HepG2 (cell line): ENCODE measurements around the gene ARAP3. TPM values are rescaled to one million over a fixed set of nuclear protein-coding genes. Genes with fewer than 3 reads are reported as not detected.

ENCODE experiments used
- ATAC-seq: fragments of 200-7000 bp; cut with Tn5 transposase; 3 replicates; pipeline ENCODE4 v1.9.1; 2020; ENCODE audit warnings: mild to moderate bottlenecking, moderate library complexity
- BruUV-seq: library from RNA; stranded (reverse); fragments of 400-500 nt; replicated peaks from 2 replicates; lab custom pipeline; 2021; lab: Mats Ljungman, UMichigan
- CTCF ChIA-PET: fragments of 300-600 bp; formaldehyde crosslinking; extraction: SDS; loops from one replicate; lab custom pipeline; 2021; ENCODE audit warnings: low total read pairs, inconsistent platforms, low intra/inter-chr PET ratio; lab: Yijun Ruan, JAX
- POLR2A ChIA-PET: fragments of 350-600 bp; sonication (Branson Sonifier 250); formaldehyde crosslinking; loops from one replicate; lab custom pipeline; 2020; ENCODE audit warnings: antibody characterized with exemption, inconsistent platforms; lab: Yijun Ruan, JAX
- DNase-seq: peaks from one replicate; pipeline ENCODE4 v3.0.0-alpha.2; 2015; ENCODE audit warnings: low spot score
- FAIRE-seq: peaks from 3 replicates; lab custom pipeline; 2011; peaks lifted over from hg19 to GRCh38; lab: Jason Lieb, UNC
- H2AFZ ChIP-seq: one replicate; pipeline ENCODE4 v1.6.1; 2011; ENCODE audit warnings: low read length, inconsistent platforms
- H3K27ac ChIP-seq: fragments of 300-600 bp; 3 replicates; pipeline ENCODE4 v1.8.0; 2011; ENCODE audit warnings: mixed run types, mild to moderate bottlenecking, mixed read lengths, low read length, inconsistent platforms; ENCODE audit not compliant: insufficient read depth; ENCODE audit errors: extremely low read length
- H3K27me3 ChIP-seq, 2 experiments: fragments of 200-600 bp in 1 of 2; 2 replicates in 1 of 2; 3 replicates in 1 of 2; pipeline versions ENCODE4 v1.6.0 to v1.8.0; 2011; ENCODE audit warnings: low read length in 2 of 2, mild to moderate bottlenecking in 2 of 2, moderate library complexity in 2 of 2, inconsistent platforms in 1 of 2; ENCODE audit not compliant: insufficient read depth in 2 of 2, control insufficient read depth in 1 of 2
- H3K36me3 ChIP-seq, 2 experiments: fragments of 200-600 bp in 1 of 2; replicated peaks in 1 of 2; 2 replicates in 1 of 2; 3 replicates in 1 of 2; pipeline versions ENCODE4 v1.5.1 to v1.8.0; 2011; ENCODE audit warnings: low read length in 2 of 2, inconsistent platforms in 1 of 2; ENCODE audit not compliant: insufficient read depth in 2 of 2, control insufficient read depth in 1 of 2
- H3K4me1 ChIP-seq: 2 replicates; pipeline ENCODE4 v1.5.1; 2012; ENCODE audit warnings: low read length, inconsistent platforms; ENCODE audit not compliant: insufficient read depth
- H3K4me2 ChIP-seq: 2 replicates; pipeline ENCODE4 v1.6.0; 2011; ENCODE audit warnings: low read depth, low read length, inconsistent platforms
- H3K4me3 ChIP-seq, 3 experiments: fragments of 200-600 bp in 1 of 3; sonication (generic), shearing (Covaris generic) in 1 of 3; replicated peaks in 1 of 3; 2 replicates each; pipeline ENCODE4 v1.5.1; 2011 to 2016; ENCODE audit warnings: low read length in 3 of 3, inconsistent platforms in 2 of 3, low read depth in 2 of 3, mild to moderate bottlenecking in 2 of 3, control low read depth in 1 of 3, mixed read lengths in 1 of 3; ENCODE audit not compliant: insufficient read depth in 1 of 3
- H3K79me2 ChIP-seq: one replicate; pipeline ENCODE4 v1.6.1; 2011; ENCODE audit warnings: low read length, inconsistent platforms; ENCODE audit not compliant: insufficient read depth
- H3K9ac ChIP-seq: 2 replicates; pipeline ENCODE4 v1.6.0; 2011; ENCODE audit warnings: mild to moderate bottlenecking, low read depth, low read length, inconsistent platforms; ENCODE audit not compliant: insufficient read depth
- H3K9me3 ChIP-seq: 2 replicates; pipeline ENCODE4 v1.5.1; 2012; ENCODE audit warnings: mild to moderate bottlenecking, low read length
- H4K20me1 ChIP-seq: 2 replicates; pipeline ENCODE4 v1.6.0; 2011; ENCODE audit warnings: inconsistent platforms, mild to moderate bottlenecking, low read length, moderate library complexity; ENCODE audit not compliant: insufficient read depth
- FOXP1 ChIP-seq, 2 experiments: fragments of 450-650 bp in 1 of 2; IDR thresholded peaks; 2 replicates each; pipeline ENCODE4 v1.6.1; 2017 to 2018; ENCODE audit warnings: antibody characterized with exemption in 1 of 2
- GATAD2A ChIP-seq: IDR thresholded peaks from 2 replicates; pipeline ENCODE4 v1.6.1; 2016
- HHEX ChIP-seq: IDR thresholded peaks from 2 replicates; pipeline ENCODE4 v1.6.1; 2016; ENCODE audit warnings: control low read depth
- KDM3A ChIP-seq: IDR thresholded peaks from 2 replicates; pipeline ENCODE4 v1.6.1; 2018; ENCODE audit warnings: low read depth, missing compliant biosample characterization
- KLF12 ChIP-seq: sonication (generic); formaldehyde crosslinking; IDR thresholded peaks from 2 replicates; pipeline ENCODE4 v1.4.0; 2020; ENCODE audit warnings: missing genetic modification reagents, borderline replicate concordance
- SAP130 ChIP-seq: IDR thresholded peaks from 2 replicates; pipeline ENCODE4 v1.6.1; 2016; ENCODE audit warnings: low read depth
- TEAD3 ChIP-seq: optimal IDR thresholded peaks from 2 replicates; pipeline ENCODE3; 2016; ENCODE audit warnings: borderline replicate concordance
- ZNF136 ChIP-seq: sonication (generic); formaldehyde crosslinking; IDR thresholded peaks from 2 replicates; pipeline ENCODE4 v1.8.1; 2022; ENCODE audit warnings: low read depth, mild to moderate bottlenecking, moderate library complexity, missing genetic modification reagents
- ZNF20 ChIP-seq: sonication (generic); formaldehyde crosslinking; IDR thresholded peaks from 2 replicates; pipeline ENCODE4 v1.4.0; 2020; ENCODE audit warnings: mild to moderate bottlenecking, moderate library complexity, missing genetic modification reagents
- ZNF468 ChIP-seq: sonication (generic); formaldehyde crosslinking; IDR thresholded peaks from 2 replicates; pipeline ENCODE4 v1.8.0; 2022; ENCODE audit warnings: mild to moderate bottlenecking, moderate library complexity, missing genetic modification reagents
- WGBS: methylation state at CpG from one replicate; pipeline ENCODE4 v1.1.6; 2017; ENCODE audit warnings: low lambda C conversion rate; 5-methylcytosine and 5-hydroxymethylcytosine counted together
- in situ Hi-C: cut with HindIII; loops from 2 replicates; pipeline ENCODE4 v1.10.0; 2017; ENCODE audit warnings: low pct_unique_long_range_greater_than_20kb; ENCODE audit not compliant: extremely low pct_ligation_motif_present
- intact Hi-C: fragments of 100-400 bp; cut with micrococcal nuclease; formaldehyde crosslinking; loops from one replicate; pipeline ENCODE4 v1.10.0; 2022; ENCODE audit not compliant: unreplicated experiment
- polyA plus RNA-seq, 8 experiments: library from polyadenylated mRNA; depleted of rRNA in 3 of 8; stranded (reverse) in 7 of 8; unstranded in 1 of 8; fragments of >200 nt; fragmentation: Illumina TruSeq in 4 of 8; extraction: Trizol in 4 of 8; gene quantifications; 2 replicates each; pipeline versions ENCODE4 v1.2.1 to v1.2.3, GENCODE V29; 2011 to 2016; ENCODE audit warnings: low read depth in 4 of 8, missing spikeins in 1 of 8, mixed read lengths in 1 of 8; ENCODE audit not compliant: insufficient read depth in 1 of 8
- total RNA-seq, 5 experiments: library from RNA; depleted of rRNA; stranded (reverse); fragments of >200 nt; fragmentation: Illumina TruSeq; extraction: Trizol; gene quantifications; 2 replicates each; pipeline ENCODE4 v1.2.3, GENCODE V29; 2016; ENCODE audit warnings: low read depth in 1 of 5
- TF ChIP-seq, protein P1 (sequence below), 2 experiments: fragments of 450-650 bp in 1 of 2; sonication (generic) in 1 of 2; formaldehyde crosslinking; IDR thresholded peaks; 2 replicates each; pipeline versions ENCODE4 v1.5.0 to v1.8.0; 2020 to 2022; ENCODE audit warnings: mild to moderate bottlenecking in 1 of 2, missing genetic modification reagents in 1 of 2
- TF ChIP-seq, protein P2 (sequence below): sonication (generic); formaldehyde crosslinking; IDR thresholded peaks from 2 replicates; pipeline ENCODE4 v1.8.0; 2022; ENCODE audit warnings: missing genetic modification reagents, low read depth, mild to moderate bottlenecking, borderline replicate concordance
- TF ChIP-seq, protein P3 (sequence below): sonication (generic); formaldehyde crosslinking; IDR thresholded peaks from 2 replicates; pipeline ENCODE4 v1.5.0; 2020; ENCODE audit warnings: mild to moderate bottlenecking, missing genetic modification reagents, borderline replicate concordance
- TF ChIP-seq, protein P4 (sequence below): IDR thresholded peaks from 2 replicates; pipeline ENCODE4 v1.4.0; 2020; ENCODE audit warnings: mild to moderate bottlenecking, missing genetic modification reagents

ARAP3 gene
- total and polyA plus RNA-seq, 2 of the 13 experiments (the other 11 are each of a cell fraction or from before 2014, with no cell fraction given), result 0.25 TPM; not detected in 1

DNA sequence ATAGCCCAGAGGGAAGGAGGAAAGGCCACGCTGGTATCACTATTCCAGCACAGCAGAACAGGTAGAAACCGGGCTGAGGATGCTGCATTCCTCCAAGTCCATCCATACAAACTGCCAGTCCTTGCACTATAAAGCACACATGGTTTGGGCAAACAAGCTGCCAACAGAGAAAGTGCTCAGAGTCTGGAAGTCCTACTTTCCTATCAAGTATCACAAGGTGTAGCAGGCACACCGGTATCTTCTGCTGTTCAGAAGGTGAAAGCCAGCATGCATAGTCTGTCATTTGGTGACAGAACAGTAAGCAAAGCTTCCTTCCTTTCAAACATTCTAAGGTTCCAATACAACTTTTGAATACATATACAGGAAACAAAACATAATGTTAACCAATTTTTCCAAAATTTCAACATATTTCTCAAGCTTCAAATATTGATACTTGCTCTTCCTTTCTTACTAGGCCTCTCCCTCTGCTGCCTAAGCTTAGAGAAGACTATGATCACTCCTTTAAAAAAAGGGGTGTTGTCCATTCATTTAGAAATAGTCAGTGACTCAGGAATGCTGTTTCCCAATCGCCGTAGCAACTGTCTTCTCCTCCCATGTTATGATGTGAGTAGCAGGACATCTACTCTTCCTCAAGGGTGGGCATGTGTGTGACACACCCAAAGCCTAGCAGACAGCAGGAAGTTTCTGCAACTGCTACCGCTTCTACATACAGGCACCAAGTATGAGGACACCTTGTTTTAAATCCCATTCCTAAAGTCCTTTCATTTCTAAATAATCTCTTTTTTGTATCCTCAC is 77.9 kb downstream of the ARAP3 start:
- intact Hi-C loops, result no loop called here
- Histone ChIP-seq H3K9ac (no peak overlapping the region), H3K4me2 (peak overlapping the region; percentile 19; the same call in 1 of the 2 replicates), H3K27me3 (no peaks in the 10 kb centered on the region), H3K27ac (peak overlapping the region; percentile 38), H3K79me2 (peaks cover 91% of the 10 kb centered on the region), H3K4me1 (peaks cover 72% of the 10 kb centered on the region), H3K4me3 (no peak overlapping the region), H3K9me3 (no peaks in the 10 kb centered on the region), H2AFZ (no peak overlapping the region), H4K20me1 (no peaks in the 10 kb centered on the region; the same call in 1 of the 2 replicates), H3K36me3 (peaks cover 0 to 10% of the 10 kb centered on the region in 2 experiments; a peak in 2 of 5 replicates)
- BruUV-seq, result no TSS peak
- ATAC-seq, result peak; percentile 42
- DNase-seq, result peak; percentile 68
- FAIRE-seq, result no peak
- 35% methylated on average over 4 of the region's 6 CpGs for WGBS
- in situ Hi-C loops, result no loop called here
- ChIA-PET POLR2A (interaction anchor here (0.8 to 1.1 kb wide), 2 partner anchors 12 to 33 kb away, joined by 3 to 5 read pairs; partner anchors contain the start of genes HDAC3 and RELL2), CTCF (no interaction called here)
- TF ChIP-seq, protein P1, sequence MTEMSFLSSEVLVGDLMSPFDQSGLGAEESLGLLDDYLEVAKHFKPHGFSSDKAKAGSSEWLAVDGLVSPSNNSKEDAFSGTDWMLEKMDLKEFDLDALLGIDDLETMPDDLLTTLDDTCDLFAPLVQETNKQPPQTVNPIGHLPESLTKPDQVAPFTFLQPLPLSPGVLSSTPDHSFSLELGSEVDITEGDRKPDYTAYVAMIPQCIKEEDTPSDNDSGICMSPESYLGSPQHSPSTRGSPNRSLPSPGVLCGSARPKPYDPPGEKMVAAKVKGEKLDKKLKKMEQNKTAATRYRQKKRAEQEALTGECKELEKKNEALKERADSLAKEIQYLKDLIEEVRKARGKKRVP (CRISPR knock-in tag; IDR thresholded peaks at IDR 0.05), result 0 out of 4 replicates have a peak, but pooled peaks of 1 of the 2 experiments have one; percentile 19
- TF ChIP-seq, protein P2, sequence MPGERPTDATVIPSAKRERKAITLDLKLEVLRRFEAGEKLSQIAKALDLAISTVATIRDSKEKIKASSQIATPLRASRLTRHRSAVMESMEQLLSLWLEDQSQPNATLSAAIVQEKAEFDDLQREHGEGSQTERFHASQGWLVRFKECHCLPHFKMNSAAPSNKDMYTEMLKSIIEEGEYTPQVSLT (CRISPR knock-in tag), result no peak
- no peak for TF ChIP-seq ZNF20 (CRISPR knock-in tag)
- no peak for TF ChIP-seq KLF12 (CRISPR knock-in tag)
- TF ChIP-seq, protein P3, sequence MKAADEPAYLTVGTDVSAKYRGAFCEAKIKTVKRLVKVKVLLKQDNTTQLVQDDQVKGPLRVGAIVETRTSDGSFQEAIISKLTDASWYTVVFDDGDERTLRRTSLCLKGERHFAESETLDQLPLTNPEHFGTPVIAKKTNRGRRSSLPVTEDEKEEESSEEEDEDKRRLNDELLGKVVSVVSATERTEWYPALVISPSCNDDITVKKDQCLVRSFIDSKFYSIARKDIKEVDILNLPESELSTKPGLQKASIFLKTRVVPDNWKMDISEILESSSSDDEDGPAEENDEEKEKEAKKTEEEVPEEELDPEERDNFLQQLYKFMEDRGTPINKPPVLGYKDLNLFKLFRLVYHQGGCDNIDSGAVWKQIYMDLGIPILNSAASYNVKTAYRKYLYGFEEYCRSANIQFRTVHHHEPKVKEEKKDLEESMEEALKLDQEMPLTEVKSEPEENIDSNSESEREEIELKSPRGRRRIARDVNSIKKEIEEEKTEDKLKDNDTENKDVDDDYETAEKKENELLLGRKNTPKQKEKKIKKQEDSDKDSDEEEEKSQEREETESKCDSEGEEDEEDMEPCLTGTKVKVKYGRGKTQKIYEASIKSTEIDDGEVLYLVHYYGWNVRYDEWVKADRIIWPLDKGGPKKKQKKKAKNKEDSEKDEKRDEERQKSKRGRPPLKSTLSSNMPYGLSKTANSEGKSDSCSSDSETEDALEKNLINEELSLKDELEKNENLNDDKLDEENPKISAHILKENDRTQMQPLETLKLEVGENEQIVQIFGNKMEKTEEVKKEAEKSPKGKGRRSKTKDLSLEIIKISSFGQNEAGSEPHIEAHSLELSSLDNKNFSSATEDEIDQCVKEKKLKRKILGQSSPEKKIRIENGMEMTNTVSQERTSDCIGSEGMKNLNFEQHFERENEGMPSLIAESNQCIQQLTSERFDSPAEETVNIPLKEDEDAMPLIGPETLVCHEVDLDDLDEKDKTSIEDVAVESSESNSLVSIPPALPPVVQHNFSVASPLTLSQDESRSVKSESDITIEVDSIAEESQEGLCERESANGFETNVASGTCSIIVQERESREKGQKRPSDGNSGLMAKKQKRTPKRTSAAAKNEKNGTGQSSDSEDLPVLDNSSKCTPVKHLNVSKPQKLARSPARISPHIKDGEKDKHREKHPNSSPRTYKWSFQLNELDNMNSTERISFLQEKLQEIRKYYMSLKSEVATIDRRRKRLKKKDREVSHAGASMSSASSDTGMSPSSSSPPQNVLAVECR (CRISPR knock-in tag), result no peak
- TF ChIP-seq ZNF468 (CRISPR knock-in tag), result no peak
- TF ChIP-seq SAP130 (CRISPR knock-in tag), result 0 out of 2 replicates have a peak, but pooled peaks have one; percentile 12
- no peak for TF ChIP-seq FOXP1 (IDR thresholded peaks at IDR 0.05)
- no peak for TF ChIP-seq FOXP1 (CRISPR knock-in tag; IDR thresholded peaks at IDR 0.05)
- no peak for TF ChIP-seq HHEX (CRISPR knock-in tag)
- TF ChIP-seq, protein P4, sequence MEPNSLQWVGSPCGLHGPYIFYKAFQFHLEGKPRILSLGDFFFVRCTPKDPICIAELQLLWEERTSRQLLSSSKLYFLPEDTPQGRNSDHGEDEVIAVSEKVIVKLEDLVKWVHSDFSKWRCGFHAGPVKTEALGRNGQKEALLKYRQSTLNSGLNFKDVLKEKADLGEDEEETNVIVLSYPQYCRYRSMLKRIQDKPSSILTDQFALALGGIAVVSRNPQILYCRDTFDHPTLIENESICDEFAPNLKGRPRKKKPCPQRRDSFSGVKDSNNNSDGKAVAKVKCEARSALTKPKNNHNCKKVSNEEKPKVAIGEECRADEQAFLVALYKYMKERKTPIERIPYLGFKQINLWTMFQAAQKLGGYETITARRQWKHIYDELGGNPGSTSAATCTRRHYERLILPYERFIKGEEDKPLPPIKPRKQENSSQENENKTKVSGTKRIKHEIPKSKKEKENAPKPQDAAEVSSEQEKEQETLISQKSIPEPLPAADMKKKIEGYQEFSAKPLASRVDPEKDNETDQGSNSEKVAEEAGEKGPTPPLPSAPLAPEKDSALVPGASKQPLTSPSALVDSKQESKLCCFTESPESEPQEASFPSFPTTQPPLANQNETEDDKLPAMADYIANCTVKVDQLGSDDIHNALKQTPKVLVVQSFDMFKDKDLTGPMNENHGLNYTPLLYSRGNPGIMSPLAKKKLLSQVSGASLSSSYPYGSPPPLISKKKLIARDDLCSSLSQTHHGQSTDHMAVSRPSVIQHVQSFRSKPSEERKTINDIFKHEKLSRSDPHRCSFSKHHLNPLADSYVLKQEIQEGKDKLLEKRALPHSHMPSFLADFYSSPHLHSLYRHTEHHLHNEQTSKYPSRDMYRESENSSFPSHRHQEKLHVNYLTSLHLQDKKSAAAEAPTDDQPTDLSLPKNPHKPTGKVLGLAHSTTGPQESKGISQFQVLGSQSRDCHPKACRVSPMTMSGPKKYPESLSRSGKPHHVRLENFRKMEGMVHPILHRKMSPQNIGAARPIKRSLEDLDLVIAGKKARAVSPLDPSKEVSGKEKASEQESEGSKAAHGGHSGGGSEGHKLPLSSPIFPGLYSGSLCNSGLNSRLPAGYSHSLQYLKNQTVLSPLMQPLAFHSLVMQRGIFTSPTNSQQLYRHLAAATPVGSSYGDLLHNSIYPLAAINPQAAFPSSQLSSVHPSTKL (CRISPR knock-in tag), result 0 out of 2 replicates have a peak, but pooled peaks have one; percentile 8
- peak; percentile 68 for TF ChIP-seq TEAD3 (CRISPR knock-in tag)
- TF ChIP-seq KDM3A (CRISPR knock-in tag), result no peak
- TF ChIP-seq GATAD2A (CRISPR knock-in tag), result 0 out of 2 replicates have a peak, but pooled peaks have one; percentile 11
- TF ChIP-seq ZNF136 (CRISPR knock-in tag), result no peak
